ENCODE results near the gene SETX.

Gene SETX

GRCh38 chr9:132356324-132356924 is 1.6 kb upstream of the SETX start:
- DNase-seq = no peak

- DNase-seq = peak; percentile 62
These were observed 3.3 kb downstream of the SETX start for GRCh38 chr9:132351404-132352045.

- DNase-seq = peak; percentile 88
These were observed 3.9 kb downstream of the SETX start for GRCh38 chr9:132350861-132351315.

DNA sequence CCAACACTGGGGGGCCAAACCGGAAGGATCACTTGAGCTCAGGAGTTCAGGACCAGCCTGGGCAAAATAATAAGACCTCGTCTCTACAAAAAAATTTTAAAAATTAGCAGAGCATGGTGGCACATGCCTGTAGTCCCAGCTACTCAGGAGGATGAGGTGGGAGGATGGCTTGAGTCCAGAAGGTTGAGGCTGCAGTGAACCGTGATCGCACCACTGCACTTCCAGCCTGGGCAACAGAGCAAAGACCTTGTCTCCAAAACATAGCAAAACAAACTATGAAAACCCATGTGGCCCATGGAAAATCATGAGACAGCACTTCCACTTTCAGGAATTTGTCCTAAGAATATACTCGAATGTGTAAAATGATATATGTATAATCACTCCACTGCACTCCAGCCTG is 6.1 kb downstream of the SETX start:
- DNase-seq = no peak

- DNase-seq = no peak
These were observed 8.6 kb downstream of the SETX start for GRCh38 chr9:132346177-132346576.

GRCh38 chr9:132341177-132341840 is 13.5 kb downstream of the SETX start:
- no peak for DNase-seq

DNA sequence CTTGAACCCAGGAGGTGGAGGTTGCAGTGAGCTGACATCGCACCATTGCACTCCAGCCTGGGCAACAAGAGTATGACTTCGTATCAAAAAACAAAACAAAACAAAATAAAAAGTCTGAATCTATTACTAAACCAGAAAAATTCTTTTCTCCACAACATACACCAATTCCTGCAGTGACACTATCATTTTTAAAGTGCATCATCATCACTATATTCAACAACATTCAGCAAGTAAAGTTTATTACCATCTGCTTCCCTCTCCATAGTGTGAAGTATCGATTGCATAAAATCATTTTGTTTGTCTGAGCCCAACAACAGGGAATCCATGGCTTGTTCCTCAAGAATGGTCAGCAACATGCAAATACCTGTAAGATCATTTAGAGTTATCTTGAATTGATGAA is 20.4 kb downstream of the SETX start:
- DNase-seq = no peak

- DNase-seq = no peak
These were observed 21.2 kb downstream of the SETX start for GRCh38 chr9:132333556-132333955.

DNA sequence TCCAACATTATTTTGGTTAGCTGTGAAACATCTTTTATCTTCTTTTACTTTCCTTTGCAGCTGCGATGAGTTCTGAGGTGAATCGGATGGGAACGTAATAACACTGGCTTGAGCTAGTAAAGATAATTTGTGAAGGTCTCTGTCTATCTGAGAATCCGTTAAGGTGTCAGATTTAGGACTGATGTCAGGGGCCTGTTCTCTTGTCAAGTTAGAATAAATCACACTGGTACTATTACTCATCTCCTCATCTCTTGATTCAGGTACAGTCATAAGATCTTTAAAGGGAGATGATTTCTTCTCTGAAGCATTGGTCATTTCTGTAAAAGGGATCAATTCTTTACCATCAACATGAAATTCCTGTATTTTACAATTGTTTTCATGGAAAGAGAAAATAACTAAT is 26.2 kb downstream of the SETX start:
- no peak for DNase-seq

DNA sequence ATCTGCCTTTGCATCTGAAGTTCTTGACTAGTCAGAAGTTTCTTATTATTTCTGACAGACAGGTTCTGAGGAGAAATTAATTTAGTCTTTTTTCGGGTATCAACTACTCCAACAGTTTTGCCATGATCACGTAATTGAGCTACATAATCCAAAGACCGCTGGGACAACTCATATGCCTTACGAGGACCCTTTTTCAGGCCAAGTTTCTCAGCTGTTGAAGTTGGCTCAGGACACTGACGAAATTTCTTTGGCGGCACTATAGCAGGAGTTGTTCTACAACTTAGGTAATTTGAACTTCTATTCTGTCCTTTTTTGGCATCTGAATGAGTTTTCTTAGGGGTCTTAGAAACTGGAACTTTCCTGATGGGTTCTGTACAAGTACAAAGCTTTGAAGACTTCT is 27.2 kb downstream of the SETX start:
- no peak for DNase-seq

GRCh38 chr9:132324425-132324824 is 30.4 kb downstream of the SETX start:
- no peak for DNase-seq

- DNase-seq = no peak
These were observed 35.2 kb downstream of the SETX start for GRCh38 chr9:132319421-132320110.

DNA sequence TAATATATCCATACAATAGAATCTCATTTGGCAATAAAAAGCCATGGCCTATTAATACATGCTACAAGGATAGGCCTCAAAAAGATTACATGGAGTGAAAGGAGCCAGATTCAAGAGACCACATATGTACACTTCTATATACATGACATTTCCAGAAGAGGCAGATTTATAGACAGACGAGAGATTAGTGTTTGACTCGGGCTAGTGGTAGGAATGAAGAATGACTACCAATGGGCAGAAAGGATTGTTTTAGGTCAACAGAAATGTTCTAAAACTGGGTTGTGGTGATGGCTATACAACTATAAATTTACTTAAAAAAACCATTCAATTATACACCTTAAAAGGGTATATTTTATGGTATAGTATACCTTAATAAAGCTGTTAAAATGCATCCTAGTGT is 41.9 kb downstream of the SETX start:
- DNase-seq = no peak

DNA sequence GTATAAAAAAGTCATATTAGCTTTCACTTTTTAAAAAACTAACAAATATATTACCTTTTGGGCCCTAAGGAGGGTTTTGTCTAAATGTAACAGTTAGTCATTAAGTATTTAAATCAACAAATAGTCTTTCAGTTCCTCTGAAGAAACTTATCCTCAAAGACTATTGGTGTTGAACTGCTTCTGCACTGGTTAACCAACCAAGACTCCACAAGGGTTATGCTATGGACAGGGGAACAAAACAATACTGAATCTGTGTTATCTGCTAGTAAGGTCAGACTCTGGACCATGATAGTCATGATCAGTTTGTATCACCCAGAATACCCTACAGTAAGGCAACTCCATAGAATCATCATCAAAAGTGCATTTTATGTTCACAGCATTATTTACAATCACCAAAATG is 42.4 kb downstream of the SETX start:
- no peak for DNase-seq

- DNase-seq = no peak
These were observed 42.8 kb downstream of the SETX start for GRCh38 chr9:132311978-132312377.

GRCh38 chr9:132309056-132309455 is 45.7 kb downstream of the SETX start:
- DNase-seq = no peak

GRCh38 chr9:132301521-132301920 is 53.3 kb downstream of the SETX start:
- peak; percentile 12 for DNase-seq

DNA sequence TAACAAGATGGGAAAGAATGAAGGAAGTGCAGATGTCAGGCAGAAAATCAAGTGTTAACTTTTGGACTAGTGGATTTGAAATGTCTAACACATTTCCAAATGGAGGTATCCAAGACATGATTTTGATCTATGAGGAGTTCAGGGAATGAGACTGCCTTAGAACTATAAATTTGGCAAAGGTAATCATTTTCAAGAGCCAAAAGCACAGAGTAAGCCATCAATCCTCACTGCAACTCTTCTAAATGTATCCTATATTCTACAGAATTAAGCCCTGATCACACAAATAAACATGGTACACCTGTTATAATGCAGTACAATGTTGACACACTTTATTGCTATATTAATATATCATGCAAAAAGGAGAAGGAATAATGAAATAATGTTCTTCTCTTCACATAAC is 55.6 kb downstream of the SETX start:
- DNase-seq = no peak

DNA sequence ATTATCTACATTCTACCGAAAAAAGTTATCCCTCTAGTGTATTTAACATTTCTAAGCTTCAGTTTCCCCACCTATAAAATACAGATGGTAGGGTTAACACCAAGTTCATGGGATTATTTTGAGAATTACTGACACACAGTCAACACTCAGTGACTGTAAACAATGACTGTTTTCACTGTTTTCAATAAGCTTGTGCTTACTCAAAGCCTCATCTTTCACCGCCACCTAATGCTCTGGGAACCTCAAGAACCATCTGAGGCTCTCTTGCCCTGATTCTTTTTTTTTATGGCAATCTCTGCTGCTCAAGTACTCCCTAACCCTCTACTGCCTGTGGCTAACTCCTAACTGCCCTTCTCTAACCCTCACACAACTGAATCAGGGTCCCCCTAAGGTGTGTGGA is 59.6 kb downstream of the SETX start:
- no peak for DNase-seq

- DNase-seq = peak; percentile 17
These were observed 61.6 kb downstream of the SETX start for GRCh38 chr9:132293145-132293721.

DNA sequence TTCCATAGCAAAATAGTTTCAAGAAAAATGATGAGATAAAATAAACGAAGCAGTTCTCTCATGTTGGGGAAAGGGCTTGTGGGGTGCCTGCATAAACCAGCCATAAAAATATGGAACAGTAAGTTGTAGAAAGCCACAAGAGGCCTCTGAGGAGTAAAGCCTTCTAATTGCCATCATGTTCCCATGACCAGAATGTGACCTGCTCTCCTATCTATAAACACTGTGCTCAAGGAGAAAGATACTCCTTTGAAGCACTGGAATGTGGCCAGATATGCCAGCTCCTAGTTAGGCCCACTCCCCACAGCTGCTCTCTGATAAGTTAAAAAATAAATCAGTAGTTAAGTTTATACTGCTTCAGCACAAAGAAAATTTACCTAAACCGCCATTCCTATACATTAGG is 65.8 kb downstream of the SETX start:
- no peak for DNase-seq

DNA sequence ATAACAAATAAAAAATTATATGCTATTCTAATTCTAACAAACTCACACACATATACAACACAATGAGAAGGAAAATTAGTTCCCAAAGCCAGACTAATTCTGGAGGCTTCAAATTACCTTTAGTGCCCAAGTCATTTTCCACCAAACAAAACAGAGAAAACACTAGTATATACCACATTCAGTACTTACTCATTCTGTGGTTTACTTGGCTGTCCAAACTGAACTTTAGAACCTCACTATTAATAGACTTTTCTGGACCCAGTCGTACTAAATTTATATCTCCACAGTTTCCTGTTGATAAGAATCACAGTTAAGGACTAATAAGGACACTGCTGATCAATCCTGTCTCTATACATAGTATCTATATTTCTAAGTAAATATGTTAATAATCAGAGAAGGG is 66.4 kb downstream of the SETX start:
- DNase-seq = no peak

DNA sequence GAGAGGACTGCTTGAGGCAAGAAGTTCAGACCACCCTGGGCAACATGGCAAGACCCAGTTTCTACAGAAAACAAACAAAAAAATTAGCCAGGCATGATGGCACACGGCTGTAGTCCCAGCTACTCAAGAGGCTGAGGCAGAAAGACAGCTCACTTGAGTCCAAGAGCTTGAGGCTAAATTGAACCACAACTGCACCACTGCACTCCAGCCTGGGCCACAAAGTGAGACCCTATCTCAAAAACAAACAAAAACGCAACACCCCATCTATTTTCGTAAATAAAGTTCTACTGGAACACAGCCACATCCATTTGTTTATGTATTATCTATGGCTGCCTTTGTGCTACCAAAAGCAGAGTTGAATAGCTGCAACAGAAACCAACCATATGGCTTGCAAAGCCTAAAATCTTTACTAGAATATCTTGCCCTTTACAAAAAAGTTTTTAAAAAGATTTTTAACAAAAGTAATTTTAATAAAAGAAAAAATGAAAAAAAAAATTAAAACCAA is 67.5 kb downstream of the SETX start:
- DNase-seq = no peak

Measured in suppressor macrophage treated with lipopolysaccharide for 4 hours (primary cell).